HG02798 (cell line): ENCODE data around the gene SPAG4.

Experiments used
- ATAC-seq: cut with Tn5 transposase; IDR thresholded peaks from one replicate; pipeline ENCODE4 v1.9.1; 2021; ENCODE audit warnings: mild to moderate bottlenecking; ENCODE audit not compliant: unreplicated experiment, poor library complexity

Gene SPAG4

DNA sequence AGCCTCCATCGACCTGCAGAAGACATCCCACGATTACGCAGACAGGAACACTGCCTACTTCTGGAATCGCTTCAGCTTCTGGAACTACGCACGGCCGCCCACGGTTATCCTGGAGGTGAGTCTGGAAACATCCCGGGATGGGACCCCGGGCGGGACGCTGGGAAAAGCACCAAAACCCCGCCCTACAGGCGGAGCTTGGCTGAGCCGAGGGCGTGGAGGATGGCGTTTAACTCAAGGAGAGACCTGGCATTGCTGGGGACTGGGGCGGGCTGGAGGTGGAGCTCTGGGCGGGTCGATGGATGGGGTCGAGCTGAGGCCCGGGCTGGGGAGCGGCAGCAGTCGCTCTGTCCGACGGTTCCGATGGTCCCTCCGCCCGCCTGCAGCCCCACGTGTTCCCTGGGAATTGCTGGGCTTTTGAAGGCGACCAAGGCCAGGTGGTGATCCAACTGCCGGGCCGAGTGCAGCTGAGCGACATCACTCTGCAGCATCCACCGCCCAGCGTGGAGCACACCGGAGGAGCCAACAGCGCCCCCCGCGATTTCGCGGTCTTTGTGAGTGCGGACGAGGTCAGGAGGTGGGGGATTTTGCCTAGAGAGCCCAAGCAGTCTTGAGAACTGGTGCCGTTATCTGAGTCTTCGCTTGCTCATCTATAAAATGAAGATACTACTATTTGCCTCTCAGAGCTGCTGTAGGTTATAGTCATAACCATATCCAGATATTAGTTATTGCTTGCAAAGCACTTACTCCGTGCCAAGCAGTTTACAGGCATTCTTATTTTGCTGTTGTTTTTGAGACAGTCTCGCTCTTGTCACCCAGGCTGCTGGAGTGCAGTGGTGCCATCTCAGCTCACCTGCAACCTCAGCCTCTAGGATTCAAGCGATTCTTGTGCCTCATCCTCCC, 3.8 kb downstream of the SPAG4 start:
- peak; percentile 34 for ATAC-seq

GRCh38 chr20:35620818-35621559, 5.4 kb downstream of the SPAG4 start:
- no peak for ATAC-seq

DNA sequence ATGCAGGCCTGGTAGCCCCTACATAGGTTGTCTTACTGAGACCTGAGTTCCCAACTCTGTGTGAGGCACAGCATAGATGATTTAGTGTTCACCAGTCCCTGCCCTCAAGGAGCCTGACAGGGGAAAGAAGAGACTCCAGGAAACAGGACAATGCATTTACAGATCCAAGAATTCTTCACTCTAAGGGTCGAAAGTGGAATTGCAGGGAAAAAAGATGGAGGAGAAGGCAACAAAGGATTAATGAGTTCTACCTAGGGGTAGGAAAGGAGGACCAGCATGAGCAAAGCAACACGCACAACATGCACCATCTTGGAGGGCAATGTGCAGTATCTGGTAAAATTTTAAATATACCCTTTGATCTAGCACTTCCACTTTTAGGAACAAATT, 5.9 kb downstream of the SPAG4 start:
- no peak for ATAC-seq

DNA sequence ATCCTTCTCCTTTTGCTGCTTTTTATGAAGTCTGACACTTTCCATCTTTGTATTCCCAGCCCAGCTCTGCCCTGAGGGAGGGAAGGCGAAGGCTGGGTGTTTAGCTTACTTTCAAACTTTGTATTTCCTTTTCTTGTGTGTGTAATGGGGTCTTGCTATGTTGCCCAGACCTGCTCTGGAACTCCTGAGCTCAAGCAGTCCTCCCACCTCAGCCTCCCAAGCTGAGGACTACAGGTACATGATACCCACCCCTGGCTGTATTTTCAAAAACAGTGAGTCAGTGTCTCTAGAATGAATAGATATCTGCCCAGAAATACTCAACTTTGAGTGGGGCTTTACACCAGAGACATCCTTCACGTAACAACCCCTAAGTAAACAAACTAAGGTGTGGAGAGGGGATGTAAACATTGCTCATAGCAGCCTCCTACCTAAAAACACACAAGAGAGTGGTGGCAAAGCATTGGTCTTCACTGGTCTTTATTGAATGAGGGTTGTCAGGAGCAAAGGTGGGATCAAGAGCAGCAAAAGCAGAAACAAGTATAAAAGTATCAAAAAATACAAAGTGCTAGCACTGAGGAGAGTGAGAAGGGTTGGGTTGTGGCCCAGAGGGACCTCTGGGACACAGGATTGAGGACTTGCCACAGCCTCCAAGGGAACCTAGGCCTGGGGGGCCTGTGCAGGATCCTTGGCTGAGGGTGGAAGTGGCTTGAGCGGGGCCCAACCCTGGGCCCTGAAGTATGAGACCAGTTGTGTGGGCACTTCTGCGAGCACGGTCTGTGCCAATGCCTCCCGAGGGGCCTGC, 10.2 kb downstream of the SPAG4 start:
- no peak for ATAC-seq

DNA sequence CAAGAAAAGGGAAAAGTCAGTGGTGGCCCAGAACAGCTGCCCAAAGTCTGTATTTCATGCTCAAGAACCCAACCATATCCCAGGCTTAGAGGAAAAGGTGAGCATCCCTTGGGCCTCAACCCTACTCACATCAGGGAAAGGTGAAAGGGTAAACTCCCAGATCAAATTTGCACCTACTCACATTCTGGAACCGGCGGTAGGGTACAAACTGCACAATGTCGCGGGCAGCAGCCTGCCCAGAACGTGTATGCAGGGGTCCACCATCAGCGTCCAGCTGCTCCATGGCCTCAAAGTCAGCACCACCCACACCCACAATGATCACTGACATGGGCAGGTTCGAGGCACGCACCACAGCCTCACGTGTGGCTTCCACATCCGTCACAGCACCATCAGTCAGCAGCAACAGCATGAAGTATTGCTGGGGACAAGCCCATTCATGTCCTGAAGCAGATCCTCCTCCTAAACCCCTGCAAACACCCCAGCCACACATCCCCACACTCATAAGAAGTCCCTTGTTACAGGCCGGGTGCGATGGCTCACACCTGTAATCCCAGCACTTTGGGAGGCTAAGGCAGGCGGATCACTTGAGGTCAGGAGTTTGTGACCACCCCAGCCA, 10.9 kb downstream of the SPAG4 start:
- ATAC-seq, result no peak

GRCh38 chr20:35627121-35627520, 11.5 kb downstream of the SPAG4 start:
- no peak for ATAC-seq

- ATAC-seq, result no peak
These were observed 14.0 kb downstream of the SPAG4 start for GRCh38 chr20:35629427-35630145.

GRCh38 chr20:35630636-35631035, 15.0 kb downstream of the SPAG4 start:
- ATAC-seq, result no peak

DNA sequence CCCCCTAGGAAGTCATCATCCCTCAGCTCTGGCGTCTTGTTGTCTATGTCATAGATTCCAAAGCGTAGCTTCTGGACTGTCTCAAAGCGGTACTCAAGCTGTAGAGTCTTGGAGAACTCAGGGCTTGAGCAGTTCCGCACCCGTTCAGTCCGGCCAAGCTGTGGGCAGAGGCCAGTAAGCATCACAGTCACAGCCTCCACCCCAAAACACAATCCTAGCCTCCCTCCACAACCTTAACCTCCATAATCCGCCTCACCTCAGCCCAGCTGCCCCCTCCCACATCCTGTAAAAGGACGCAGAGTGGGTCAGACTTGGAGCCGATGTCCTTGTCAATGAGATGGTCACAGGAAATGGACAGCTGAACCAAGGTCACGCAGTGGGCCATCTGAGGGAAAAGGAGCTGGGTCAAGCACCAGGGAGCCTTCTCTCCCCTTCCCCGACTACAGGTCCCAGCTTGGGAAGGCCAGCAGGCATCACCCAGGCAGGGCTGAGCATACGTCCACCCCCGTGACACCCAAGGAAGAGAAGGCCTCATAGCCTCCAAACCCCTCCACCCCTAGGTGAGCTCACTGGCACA, 17.0 kb downstream of the SPAG4 start:
- ATAC-seq, result no peak

- no peak for ATAC-seq
These were observed 20.0 kb downstream of the SPAG4 start for GRCh38 chr20:35635652-35636051.

- no peak for ATAC-seq
These were observed 20.5 kb downstream of the SPAG4 start for GRCh38 chr20:35636095-35636494.

GRCh38 chr20:35637276-35637675, 21.6 kb downstream of the SPAG4 start:
- ATAC-seq, result no peak

- ATAC-seq, result no peak
These were observed 23.1 kb downstream of the SPAG4 start for GRCh38 chr20:35638751-35639150.

- no peak for ATAC-seq
These were observed 25.1 kb downstream of the SPAG4 start for GRCh38 chr20:35640724-35641123.

- ATAC-seq, result no peak
These were observed 26.1 kb downstream of the SPAG4 start for GRCh38 chr20:35641743-35642142.

DNA sequence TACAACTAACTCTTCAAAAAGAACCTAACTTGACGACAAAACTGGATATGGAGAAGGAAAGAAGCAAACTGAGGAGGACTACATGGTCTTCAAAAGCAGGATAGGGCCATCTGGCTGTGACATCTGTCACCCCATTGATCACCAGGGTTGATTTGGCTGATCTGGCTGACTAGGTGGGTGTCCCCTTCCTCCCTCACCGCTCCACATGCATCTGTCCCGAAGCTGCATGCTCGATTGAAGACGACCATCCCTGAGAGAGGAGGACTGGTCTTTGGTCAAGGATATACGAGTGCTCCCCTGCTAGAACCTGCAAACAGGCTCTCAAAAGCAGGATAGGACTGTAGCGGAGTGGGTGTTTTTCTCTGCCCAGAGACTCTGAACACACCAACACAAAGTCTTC, 27.4 kb downstream of the SPAG4 start:
- ATAC-seq, result no peak

DNA sequence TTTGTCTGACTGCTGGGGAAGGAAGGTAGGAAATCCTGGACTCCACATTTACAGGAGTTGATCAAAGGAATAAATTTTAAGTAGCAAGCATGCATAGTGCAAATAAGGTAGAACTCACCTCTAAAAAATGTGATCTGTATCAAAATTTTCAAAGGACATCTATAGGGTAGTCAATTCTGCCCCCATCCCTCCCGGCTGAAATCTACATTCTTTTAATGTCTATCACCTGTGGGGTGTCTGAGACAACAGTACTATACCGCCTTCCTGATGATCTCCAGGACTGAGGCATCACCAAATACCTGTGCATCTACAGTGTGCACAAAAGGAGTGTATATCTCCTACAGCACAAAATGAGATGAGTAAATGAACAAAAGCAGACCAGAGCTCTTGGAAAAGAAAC, 29.2 kb downstream of the SPAG4 start:
- ATAC-seq, result no peak

- ATAC-seq, result no peak
These were observed 33.2 kb downstream of the SPAG4 start for GRCh38 chr20:35648836-35649235.

DNA sequence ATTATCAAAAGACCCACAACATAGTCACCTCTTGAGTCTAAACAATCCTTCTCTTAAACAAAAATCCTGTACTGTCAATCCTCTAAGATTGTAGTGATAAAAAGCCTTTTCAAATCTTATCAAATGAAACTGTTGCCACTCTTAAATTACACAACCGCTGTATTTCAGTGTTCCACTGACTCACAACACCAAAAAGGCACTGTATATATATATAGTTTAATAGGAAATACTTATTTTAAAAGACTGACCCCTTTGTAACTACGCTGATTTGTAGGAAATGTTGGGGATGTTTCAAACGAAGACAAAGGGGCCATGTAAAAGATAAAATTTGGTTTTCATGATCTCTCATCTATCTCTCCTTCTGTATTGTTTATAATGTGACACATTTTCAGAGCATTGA, 35.0 kb downstream of the SPAG4 start:
- no peak for ATAC-seq
